Cardiac fibroblast (primary cell): ENCODE results near the gene C19orf12.
A peak's percentile ranks its signal among the peaks of the same experiment; 100 is the strongest.

Experiments used
- DNase-seq, 2 donors: peaks; one replicate each; pipeline versions ENCODE4 v3.0.0 to v3.0.0-alpha.2; 2010; ENCODE audit warnings: low read depth in 2 of 2
- H3K4me3 ChIP-seq, 2 donors: replicated peaks in 1 of 2; 1 replicate in 1 of 2; 2 replicates in 1 of 2; pipeline ENCODE4 v1.5.1; 2011; ENCODE audit warnings: low read depth in 2 of 2, low read length in 2 of 2, mild to moderate bottlenecking in 2 of 2, moderate library complexity in 1 of 2
- CTCF ChIP-seq: IDR thresholded peaks from one replicate; pipeline ENCODE4 v1.5.1; 2011; ENCODE audit warnings: low read depth, mild to moderate bottlenecking, low read length, inconsistent platforms

Gene C19orf12

GRCh38 chr19:29714953-29715700, at the start of gene C19orf12:
Gene C19orf12 (minus strand): TSS chr19:29715261. CDS start chr19:29708413, 6,848 bp downstream.
- TF ChIP-seq CTCF: no peak
- H3K4me3 ChIP-seq: peak within 1 kb of the TSS; percentile 73 to 76
- DNase-seq: peak; percentile 50 to 57

- TF ChIP-seq CTCF: no peak
- H3K4me3 ChIP-seq: no peak overlapping the region
- no peak for DNase-seq
Observed at GRCh38 chr19:29764361-29764760, 49.3 kb upstream of the C19orf12 start.

GRCh38 chr19:29763196-29763595, 48.1 kb upstream of the C19orf12 start:
- DNase-seq: no peak
- no peak for TF ChIP-seq CTCF
- H3K4me3 ChIP-seq: no peak overlapping the region

GRCh38 chr19:29761575-29762232, 46.6 kb upstream of the C19orf12 start:
- no peak for DNase-seq
- TF ChIP-seq CTCF: no peak
- no peak overlapping the region for H3K4me3 ChIP-seq

- no peak for TF ChIP-seq CTCF
- H3K4me3 ChIP-seq: no peak overlapping the region
- DNase-seq: no peak
Observed at GRCh38 chr19:29760752-29761502, 45.9 kb upstream of the C19orf12 start.

GRCh38 chr19:29759359-29759758, 44.3 kb upstream of the C19orf12 start:
- no peak for TF ChIP-seq CTCF
- no peak overlapping the region for H3K4me3 ChIP-seq
- DNase-seq: no peak
